ENCODE results near the gene IL2. TPM values are rescaled to one million over a fixed set of nuclear protein-coding genes. Genes with fewer than 3 reads are reported as not detected.

IL2 gene
- total RNA-seq: not detected in 2 replicates

GRCh38 chr4:122456231-122457116, at the start of gene IL2:
TSS of gene IL2 (minus strand) at chr4:122456725. CDS start at chr4:122456440, 285 bp downstream.

Other genes with a start within 250 kb of the IL2 start
- not detected in 2 replicates for gene ADAD1, start 77.7 kb downstream of the IL2 start, total RNA-seq
- not detected in 2 replicates for gene IL21, start 164.3 kb upstream of the IL2 start, total RNA-seq

Measured in pericardium fibroblast (primary cell).